Cardiac fibroblast (primary cell): Measurements from ENCODE around the gene SLC4A11.

ENCODE experiments used
- DNase-seq, 2 donors: peaks; one replicate each; pipeline versions ENCODE4 v3.0.0 to v3.0.0-alpha.2; 2010; ENCODE audit warnings: low read depth in 2 of 2
- H3K4me3 ChIP-seq, 2 donors: replicated peaks in 1 of 2; 1 replicate in 1 of 2; 2 replicates in 1 of 2; pipeline ENCODE4 v1.5.1; 2011; ENCODE audit warnings: low read depth in 2 of 2, low read length in 2 of 2, mild to moderate bottlenecking in 2 of 2, moderate library complexity in 1 of 2
- TF ChIP-seq, protein P1 (sequence below): IDR thresholded peaks from one replicate; pipeline ENCODE4 v1.5.1; 2011; ENCODE audit warnings: low read depth, mild to moderate bottlenecking, low read length, inconsistent platforms

The SLC4A11 gene

DNA sequence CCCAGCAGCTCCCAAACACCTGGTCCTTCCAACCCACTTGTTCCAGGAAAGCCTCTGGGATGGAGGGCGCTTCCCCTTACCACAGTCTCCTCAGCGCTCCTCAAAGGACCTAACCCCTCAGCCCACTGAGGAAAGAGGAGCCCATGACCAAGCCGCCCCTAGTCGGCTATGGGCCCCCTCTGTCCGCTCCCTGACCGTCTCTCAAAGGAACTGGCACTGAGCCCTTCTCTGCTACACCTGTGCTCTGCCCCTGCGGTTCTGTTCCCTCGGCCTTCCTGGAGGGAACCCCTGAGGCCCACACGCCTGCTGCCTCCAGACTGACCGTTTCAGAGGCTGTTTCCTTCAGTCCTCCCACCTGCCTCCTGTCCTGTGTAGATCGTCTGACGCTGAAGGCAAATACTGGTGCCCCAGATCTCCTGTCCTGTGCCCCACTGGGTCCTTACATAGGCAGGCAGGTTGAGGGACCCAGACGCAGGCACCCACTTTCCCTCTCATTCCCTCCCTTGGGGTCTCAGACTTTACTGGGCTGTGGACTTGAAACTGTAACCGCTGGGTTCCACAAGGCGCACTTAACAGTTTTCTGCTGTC, 1.9 kb upstream of the SLC4A11 start:
- no peak for DNase-seq
- TF ChIP-seq, protein P1, sequence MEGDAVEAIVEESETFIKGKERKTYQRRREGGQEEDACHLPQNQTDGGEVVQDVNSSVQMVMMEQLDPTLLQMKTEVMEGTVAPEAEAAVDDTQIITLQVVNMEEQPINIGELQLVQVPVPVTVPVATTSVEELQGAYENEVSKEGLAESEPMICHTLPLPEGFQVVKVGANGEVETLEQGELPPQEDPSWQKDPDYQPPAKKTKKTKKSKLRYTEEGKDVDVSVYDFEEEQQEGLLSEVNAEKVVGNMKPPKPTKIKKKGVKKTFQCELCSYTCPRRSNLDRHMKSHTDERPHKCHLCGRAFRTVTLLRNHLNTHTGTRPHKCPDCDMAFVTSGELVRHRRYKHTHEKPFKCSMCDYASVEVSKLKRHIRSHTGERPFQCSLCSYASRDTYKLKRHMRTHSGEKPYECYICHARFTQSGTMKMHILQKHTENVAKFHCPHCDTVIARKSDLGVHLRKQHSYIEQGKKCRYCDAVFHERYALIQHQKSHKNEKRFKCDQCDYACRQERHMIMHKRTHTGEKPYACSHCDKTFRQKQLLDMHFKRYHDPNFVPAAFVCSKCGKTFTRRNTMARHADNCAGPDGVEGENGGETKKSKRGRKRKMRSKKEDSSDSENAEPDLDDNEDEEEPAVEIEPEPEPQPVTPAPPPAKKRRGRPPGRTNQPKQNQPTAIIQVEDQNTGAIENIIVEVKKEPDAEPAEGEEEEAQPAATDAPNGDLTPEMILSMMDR: no peak
- no peak overlapping the region for H3K4me3 ChIP-seq

DNA sequence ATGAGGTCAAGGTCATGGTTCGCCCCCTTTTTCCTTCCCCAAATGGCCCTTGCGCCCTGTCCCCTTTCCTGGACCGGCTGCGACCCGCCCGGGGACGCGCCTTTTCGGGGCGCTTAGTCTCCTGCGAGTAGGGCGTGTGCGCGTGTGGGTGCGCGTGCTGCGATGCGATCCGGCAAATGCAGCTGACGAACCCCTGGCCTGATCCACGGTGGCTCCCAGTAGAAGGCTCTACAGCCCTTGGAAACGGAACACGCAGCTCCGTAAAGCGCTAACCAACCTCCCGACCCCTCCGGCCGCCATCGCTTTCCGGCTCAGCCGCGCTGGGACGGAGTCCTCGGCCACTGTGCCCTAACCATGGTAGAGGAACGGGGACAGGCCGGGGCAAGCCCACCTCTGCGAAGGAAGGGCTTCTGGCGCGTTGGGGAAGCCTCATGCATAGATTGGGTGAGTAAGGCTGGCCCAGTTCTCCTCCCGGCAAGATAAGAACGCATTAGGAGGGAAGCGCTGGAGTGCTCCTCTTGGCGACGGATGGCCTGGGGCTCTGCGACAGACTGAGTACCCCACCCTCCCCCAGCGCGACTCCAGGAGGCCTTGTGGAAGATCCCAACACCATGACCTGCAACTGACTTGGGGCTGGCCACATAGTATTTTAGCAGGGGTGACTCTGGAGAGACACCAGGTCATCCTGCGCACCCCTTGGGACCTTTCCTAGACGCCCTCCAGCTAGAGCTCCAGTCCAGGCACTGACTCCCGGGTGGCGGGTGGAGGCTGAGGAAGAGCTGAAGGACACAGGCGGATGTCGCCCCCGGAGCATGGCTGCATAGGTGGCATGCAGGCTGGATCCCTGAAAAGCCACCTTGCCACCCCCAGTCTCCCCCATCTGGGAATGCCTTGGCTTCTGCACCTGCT, 1.1 kb upstream of the SLC4A11 start:
- peak overlapping the region; percentile 64 to 69 for H3K4me3 ChIP-seq
- peak in 1 of 2 donors; percentile 31 for DNase-seq
- TF ChIP-seq, protein P1: no peak

DNA sequence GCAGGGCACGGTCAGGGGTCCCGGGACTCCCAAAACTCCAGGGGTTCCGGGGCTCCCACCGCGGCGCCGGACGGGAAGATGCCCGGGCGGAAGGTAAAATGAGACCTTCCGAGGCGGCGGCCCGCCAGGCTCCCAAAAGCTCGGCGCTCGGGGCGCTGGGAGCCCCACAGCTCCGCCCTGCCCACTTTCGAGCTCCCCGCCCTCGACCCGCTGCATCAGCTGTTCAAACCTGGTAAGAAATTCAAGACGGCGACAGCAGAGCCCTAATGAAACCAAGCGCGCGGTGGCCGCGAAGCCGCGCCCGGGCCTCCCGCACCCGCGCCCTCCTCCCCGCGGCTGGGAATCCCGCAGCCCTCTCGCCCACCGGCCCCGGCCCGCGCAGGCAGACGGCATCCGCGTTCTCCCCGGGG, 369 bp downstream of the SLC4A11 start:
- TF ChIP-seq, protein P1: no peak
- peak; percentile 18 to 21 for DNase-seq
- peak overlapping the region; percentile 64 to 69 for H3K4me3 ChIP-seq

DNA sequence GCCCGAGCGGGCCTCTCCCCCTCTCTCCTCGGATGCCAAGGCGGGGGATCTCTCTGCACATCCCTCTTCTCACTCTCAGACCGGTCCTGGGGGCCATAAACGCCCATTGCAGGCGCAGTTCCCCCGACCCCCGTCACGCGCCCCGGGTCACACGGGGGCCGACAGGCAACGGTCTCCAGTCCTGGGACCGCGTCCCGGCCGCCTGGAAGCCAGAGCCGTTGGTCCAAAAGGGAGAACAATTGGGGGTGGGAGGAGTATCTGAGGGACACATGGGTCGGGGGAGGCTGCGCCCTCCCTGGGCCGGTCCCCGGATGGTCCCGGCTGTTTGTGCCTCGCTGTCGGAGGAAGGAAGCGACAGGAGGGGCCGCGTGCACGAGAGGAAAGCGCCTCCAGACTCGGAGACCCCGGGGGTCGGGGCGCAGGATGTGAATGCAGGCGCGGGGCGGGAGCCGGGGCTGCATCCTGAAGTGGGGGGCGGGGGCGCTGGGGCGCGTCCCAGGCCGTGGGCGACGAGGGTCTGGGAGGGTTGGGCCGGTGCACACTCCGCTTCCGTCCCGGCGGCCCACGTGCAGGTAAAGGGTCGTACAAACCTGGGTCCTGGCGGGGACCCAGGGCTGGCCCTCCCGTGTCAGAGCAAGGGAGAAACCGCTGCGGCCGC, 903 bp downstream of the SLC4A11 start:
- H3K4me3 ChIP-seq: peak overlapping the region; percentile 64 to 69
- DNase-seq: no peak
- TF ChIP-seq, protein P1: no peak

GRCh38 chr20:3237011-3237957, 1.7 kb downstream of the SLC4A11 start:
- TF ChIP-seq, protein P1: no peak
- H3K4me3 ChIP-seq: no peak overlapping the region
- DNase-seq: no peak

DNA sequence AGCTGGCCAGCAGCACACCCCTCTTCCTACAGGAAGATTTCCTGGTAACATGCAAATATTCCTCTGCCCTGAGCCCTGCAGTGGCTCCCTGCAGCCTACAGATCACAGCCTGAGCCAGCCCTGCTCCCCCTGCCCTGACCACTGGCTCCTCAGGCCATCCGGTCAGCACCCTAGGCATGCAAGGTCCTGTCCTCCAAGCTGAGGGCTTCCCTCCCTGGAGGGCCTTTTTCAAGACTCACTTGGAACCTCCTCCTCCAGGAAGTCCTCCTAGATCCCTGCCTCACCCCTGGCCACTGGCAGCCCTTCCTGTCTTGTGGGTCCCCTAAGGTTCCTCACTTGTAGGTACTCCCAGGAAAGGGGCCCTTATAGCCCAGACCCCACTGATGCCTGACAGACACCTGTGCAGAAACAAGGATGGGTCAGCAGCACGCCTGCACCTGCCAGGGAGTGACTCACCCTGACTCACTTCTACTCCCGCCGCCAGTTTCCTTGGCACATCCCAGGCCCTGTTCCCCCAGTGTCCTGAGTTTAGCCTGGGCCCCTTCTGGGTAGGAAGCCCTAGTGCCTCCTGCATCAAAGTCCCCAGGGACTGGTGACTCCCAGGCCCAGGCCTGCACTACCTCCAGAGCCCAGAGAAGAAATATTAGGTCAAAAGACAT, 3.2 kb downstream of the SLC4A11 start:
- TF ChIP-seq, protein P1: no peak
- DNase-seq: peak in 1 of 2 donors; percentile 49
- H3K4me3 ChIP-seq: no peak overlapping the region
